GM18907 (cell line): ENCODE results near the gene ZNF280D.
"Not testable (repeated sequence)": the region's sequence is repeated elsewhere in the genome, so short reads cannot be mapped to it uniquely, and the experiment has no call there.

Experiments
- ATAC-seq: cut with Tn5 transposase; IDR thresholded peaks from one replicate; pipeline ENCODE4 v1.9.1; 2021; ENCODE audit warnings: mild to moderate bottlenecking, moderate library complexity; ENCODE audit not compliant: unreplicated experiment

Gene ZNF280D

DNA sequence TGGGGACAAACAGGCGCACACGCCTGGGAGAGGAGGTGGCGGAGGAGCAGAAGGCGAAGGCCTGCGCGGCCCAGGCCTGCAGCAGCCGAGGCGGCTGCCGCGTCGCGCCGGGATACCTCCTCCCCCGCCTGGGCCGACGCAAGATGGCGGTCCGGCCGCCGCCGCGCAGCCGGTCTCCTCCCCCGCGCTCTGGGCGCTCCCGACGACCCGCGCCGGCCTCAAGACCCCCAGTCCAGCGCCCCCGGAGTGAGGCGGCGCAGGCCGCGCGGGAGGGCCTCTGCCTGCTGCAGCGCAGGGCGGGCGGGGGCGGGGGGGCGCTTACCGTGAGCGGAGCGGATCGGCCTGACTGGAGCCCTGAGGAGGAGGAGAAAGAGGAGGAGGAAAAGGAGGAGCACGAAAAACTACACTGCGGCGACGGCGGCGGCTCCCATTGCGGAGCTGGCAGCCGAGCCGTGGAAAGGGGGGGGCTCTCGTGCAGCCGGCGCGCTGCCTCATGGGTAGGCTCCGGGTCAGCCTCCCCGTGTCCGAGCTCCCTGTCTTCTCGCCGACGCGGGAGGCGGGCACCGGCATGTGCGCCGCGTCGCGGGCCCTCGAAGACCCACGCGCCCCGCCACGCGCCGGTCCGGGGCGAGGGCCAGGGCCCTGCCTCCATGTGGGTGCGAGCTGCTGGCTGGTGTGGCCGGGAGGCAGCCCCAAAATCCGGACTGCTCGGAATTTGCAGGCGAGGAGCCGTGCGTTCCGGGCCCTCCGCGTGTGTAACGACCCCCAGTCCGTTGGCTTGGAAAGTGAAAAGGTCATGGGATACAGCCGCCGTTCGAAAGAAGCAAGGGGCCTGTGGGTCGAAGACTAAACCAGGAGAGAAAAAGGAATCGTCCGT, at the start of gene ZNF280D:
TSS of gene ZNF280D (minus strand) at position 374 of the 877 bp plus-strand sequence. CDS start 26,400 bp downstream, outside the sequence.
- peak; percentile 81 for ATAC-seq

DNA sequence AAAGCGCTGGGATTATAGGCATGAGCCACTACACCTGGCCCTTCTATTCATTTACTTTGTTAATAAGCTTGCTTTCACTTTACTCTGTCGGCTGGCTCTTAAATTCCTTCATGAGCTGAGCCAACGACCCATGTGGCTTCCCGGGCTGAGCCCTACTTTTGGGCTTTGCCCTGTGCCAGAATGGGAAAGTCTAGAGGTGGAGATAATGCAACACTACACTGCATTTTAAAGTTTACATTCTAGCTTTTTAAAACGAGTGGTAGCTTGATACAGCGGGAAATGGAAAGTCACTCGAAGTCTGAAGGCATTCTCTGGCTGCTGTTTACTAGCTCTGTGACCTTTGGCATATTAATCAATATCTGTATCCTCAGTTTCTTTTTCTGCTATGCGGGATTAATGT, 49.0 kb upstream of the ZNF280D start:
- ATAC-seq, result no peak

DNA sequence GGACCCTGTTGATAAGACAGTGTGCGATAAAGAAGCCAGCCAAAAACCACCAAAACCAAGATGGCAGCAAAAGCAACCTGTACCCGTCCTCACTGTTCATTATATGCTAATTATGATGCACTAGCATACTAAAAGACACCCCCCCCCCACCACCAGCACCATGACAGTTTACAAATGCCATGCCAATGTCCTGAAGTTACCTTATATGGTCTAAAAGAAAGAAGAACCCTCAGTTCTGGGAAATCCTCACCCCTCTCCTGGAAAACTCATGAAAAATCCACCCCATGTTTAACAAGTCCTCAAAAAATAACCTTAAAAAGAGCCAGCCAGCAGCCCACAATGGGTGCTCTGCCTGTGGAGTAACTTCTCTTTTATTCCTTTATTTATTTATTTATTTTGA, 48.4 kb upstream of the ZNF280D start:
- no peak for ATAC-seq

DNA sequence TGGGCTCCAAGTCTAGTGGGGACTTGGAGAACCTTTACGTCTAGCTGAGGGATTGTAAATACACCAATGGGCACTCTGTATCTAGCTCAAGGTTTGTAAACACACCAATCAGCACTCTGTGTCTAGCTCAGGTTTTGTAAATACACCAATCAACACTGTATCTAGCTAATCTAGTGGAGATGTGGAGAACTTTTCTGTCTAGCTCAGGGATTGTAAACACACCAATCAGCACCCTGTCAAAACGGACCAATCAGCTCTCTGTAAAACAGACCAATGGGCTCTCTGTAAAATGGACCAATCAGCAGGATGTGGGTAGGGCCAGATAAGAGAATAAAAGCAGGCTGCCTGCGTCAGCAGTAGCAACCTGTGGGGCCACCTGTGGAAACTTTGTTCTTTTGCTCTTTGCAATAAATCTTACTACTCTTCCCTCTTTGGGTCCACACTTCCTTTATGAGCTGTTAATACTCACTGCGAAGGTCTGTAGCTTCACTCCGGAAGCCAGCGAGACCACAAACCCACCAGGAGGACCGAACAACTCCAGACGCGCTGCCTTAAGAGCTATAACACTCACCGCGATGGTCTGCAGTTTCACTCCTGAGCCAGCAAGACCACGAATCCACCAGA, 46.9 kb upstream of the ZNF280D start:
- not testable (repeated sequence) for ATAC-seq

- ATAC-seq, result not testable (repeated sequence)
Measured at GRCh38 chr15:56779449-56779848, 46.1 kb upstream of the ZNF280D start.

DNA sequence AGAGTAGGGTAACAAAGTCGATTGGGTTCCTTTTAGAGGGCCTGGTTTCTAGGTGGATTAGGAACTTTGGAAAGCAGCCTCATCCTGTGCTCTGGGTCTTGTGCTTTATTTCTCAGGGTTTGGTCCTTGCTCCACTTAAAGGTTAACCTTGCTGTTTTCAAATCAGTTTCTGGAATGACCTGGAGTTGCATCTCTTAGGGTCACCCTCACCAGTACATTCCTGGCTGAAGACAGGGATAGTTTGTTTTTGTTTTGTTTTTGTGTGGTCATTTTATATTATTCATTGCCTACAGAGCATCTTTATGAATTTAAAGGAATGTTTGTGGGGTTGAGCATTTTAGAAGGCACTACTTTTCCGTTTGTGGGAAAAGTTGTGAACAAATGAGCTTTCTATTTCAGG, 45.5 kb upstream of the ZNF280D start:
- no peak for ATAC-seq

- no peak for ATAC-seq
Measured at GRCh38 chr15:56776839-56777238, 43.5 kb upstream of the ZNF280D start.

DNA sequence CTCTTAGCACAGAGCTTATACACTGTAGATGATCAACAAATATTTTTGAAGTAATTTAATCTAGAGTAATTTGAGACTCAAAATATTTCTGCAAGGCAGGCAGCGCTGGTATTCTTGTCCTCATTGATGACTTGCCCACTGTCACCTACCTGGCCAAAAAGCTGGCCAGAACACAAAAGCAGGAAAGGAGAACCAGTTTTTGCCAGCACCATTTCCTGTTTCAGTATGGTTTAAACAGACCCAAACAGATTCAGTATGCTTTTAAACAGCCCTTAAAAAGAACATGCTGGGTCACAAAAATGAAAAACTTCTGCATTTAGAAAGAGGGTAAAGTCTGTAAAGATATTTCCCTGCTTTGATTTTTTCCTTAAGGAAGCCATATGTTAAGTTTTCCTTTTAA, 42.3 kb upstream of the ZNF280D start:
- ATAC-seq, result no peak

DNA sequence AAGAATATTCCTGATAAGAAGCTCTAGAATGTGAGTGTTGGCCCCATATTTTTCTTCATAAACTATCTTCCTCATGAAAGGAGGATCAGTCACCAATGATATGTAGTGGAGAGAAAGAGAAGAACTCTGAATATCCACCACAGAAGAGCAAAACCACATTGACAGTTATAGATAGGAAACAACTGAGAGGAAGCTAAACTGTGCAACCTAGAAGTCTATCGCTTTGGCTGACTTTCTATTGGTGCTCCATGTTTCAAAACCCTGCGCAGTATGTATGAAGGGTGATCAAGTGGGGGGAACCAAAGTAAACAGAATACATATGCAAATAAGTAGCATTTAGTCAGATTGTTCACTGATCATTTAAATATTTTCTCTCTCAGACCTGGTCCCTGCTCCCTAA, 41.0 kb upstream of the ZNF280D start:
- ATAC-seq, result no peak

DNA sequence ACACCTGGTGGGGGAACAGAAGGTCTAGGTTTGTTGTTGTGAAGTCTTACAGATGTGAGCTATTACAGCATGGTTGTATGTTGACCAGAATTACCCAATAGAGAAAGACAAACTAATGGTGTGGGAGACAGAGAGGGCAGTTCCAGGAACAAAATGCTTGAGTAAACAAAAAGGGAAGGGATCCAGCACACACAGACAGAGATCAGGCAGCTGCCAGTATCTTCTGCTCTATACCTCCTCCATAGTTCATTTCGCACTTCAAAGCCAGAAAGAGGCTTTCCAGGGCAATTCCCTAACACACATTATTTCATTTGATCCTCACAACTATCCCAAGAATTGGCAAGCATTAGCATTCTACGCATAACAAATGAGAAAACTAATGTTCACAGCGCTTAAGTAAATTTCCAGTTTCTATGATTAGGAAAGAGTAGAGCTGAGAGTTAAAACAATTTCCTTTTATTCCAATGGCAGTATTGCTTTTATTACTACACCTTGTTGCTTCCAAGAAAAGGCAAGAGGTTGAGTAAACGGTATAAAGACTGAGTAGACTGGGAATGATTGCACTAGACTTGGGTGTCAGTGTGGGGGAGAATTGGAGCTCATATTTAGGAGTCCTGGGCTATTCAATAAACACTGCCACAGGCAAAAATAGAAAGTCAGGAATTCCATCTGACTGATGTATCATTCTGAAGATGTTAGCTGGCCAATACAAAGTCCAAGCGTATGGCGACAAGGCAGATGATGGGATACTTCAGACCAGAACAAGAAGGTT, 39.7 kb upstream of the ZNF280D start:
- no peak for ATAC-seq

GRCh38 chr15:56770173-56770572, 36.9 kb upstream of the ZNF280D start:
- no peak for ATAC-seq

- ATAC-seq, result no peak
Measured at GRCh38 chr15:56767315-56767714, 34.0 kb upstream of the ZNF280D start.

DNA sequence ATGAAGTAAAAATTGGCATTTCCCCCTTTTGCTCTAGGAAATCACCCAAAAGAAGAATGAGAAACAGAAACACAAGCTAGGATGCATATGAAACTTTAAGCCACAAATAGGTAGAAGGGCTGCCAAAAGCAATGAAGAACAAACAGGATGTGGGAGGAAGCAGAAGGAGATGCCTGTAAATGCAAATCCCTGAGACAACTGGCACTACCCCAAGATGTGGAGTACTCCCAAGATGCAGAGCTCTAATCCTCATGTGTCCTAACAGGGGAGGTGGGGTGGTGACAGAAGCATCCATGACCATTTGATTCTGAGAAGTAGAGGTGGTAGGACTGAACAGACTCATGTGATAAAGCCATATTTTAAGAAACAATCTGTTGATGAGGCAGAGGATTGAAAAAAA, 31.9 kb upstream of the ZNF280D start:
- no peak for ATAC-seq

- ATAC-seq, result no peak
Measured at GRCh38 chr15:56763141-56763895, 30.0 kb upstream of the ZNF280D start.

GRCh38 chr15:56760186-56760585, 26.9 kb upstream of the ZNF280D start:
- no peak for ATAC-seq

DNA sequence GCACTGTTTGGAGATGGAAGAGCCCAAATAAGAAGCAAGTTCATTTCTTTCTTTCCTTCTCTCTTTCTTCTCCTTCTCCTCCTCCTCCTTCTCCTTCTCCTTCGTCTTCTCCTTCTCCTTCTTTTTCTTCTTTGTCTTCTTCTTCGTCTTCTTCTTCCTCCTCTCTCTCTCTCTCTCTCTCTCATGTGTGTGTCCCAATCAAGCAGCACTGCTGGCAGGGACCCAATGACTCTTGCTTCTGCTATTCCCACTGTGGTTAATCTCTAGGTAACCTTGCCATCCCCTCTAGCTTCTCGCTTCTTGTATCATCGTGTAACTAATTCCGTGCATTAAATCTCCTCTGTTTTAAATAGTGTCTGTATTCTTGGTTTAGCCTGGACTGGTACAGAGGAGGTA, 26.1 kb upstream of the ZNF280D start:
- ATAC-seq, result no peak

- no peak for ATAC-seq
Measured at GRCh38 chr15:56758770-56759449, 25.6 kb upstream of the ZNF280D start.

- ATAC-seq, result no peak
Measured at GRCh38 chr15:56757875-56758274, 24.6 kb upstream of the ZNF280D start.

GRCh38 chr15:56754772-56755370, 21.6 kb upstream of the ZNF280D start:
- no peak for ATAC-seq

GRCh38 chr15:56752986-56753385, 19.7 kb upstream of the ZNF280D start:
- ATAC-seq, result no peak
